Measurements from ENCODE around the gene ATRNL1. TPM values are rescaled to one million over a fixed set of nuclear protein-coding genes. Genes with fewer than 3 reads are reported as not detected.

ATRNL1 gene
- total and polyA plus RNA-seq, 2 of the 8 experiments (the other 6 are each of a cell fraction or from before 2014, with no cell fraction given): 5.1 to 17.6 TPM

GRCh38 chr10:115092258-115092554, 959 bp upstream of the ATRNL1 start (continued):
- TF ChIP-seq KDM4A (IDR thresholded peaks at IDR 0.05; ENCODE audit: low read depth, low read length, severe bottlenecking): no peak
- TF ChIP-seq RBBP5 (IDR thresholded peaks at IDR 0.05; ENCODE audit: borderline replicate concordance, low read depth, low read length): no peak
- no peak for TF ChIP-seq TAF1 (IDR thresholded peaks at IDR 0.05; ENCODE audit: low read depth, low read length)
- TF ChIP-seq CHD7 (IDR thresholded peaks at IDR 0.05; ENCODE audit: insufficient replicate concordance, low read length): no peak
- TF ChIP-seq RAD21 (IDR thresholded peaks at IDR 0.05 in 1 of 2, conservative IDR thresholded peaks at IDR 0.05 in 1 of 2; ENCODE audit: low read depth in 2 of 2, low read length in 2 of 2): no peak
- TF ChIP-seq PHF8 (conservative IDR thresholded peaks at IDR 0.05; ENCODE audit: low read depth, low read length): no peak

All from H1 (cell line).